B cell (primary cell): ENCODE data around the gene THSD7A. TPM values are rescaled to one million over a fixed set of nuclear protein-coding genes. Genes with fewer than 3 reads are reported as not detected.

Experiments
- ATAC-seq: fragments of 200-7000 bp; cut with Tn5 transposase; one replicate; pipeline ENCODE4 v1.10.0; 2021; ENCODE audit warnings: low read depth, mild to moderate bottlenecking, moderate number of reproducible peaks, moderate library complexity
- CTCF ChIA-PET: fragments of 350-600 bp; sonication (Branson Sonifier 250); formaldehyde crosslinking; loops from one replicate; lab custom pipeline; 2021; ENCODE audit warnings: antibody characterized with exemption, inconsistent platforms; lab: Charles Lee
- POLR2A ChIA-PET: fragments of 350-600 bp; sonication (Branson Sonifier 250); formaldehyde crosslinking; loops from one replicate; lab custom pipeline; 2021; ENCODE audit warnings: antibody characterized with exemption; lab: Charles Lee
- DNase-seq: peaks from one replicate; pipeline ENCODE4 v3.0.0; 2013
- H2AFZ ChIP-seq: 2 replicates; pipeline ENCODE4 v1.6.1; 2012; ENCODE audit warnings: mild to moderate bottlenecking, low read depth, low read length; ENCODE audit not compliant: insufficient read depth, poor library complexity, severe bottlenecking
- H3K27ac ChIP-seq, 2 donors: 1 replicate in 1 of 2; 2 replicates in 1 of 2; pipeline ENCODE4 v1.5.1; 2012 to 2013; ENCODE audit warnings: low read length in 2 of 2, mild to moderate bottlenecking in 2 of 2, moderate library complexity in 1 of 2
- H3K27me3 ChIP-seq, 4 experiments: fragments of 200-600 bp in 1 of 4; sonication (generic) in 1 of 4; replicated peaks in 1 of 4; 1 replicate in 2 of 4; 2 replicates in 2 of 4; pipeline versions ENCODE4 v1.6.1 to v1.7.0; 2013 to 2016; ENCODE audit warnings: low read length in 3 of 4, mild to moderate bottlenecking in 2 of 4, mixed read lengths in 1 of 4, moderate library complexity in 1 of 4; ENCODE audit not compliant: insufficient read depth in 4 of 4, control insufficient read depth in 3 of 4; ENCODE audit errors: control extremely low read depth in 1 of 4
- H3K36me3 ChIP-seq, 2 experiments: replicated peaks in 1 of 2; 1 replicate in 1 of 2; 2 replicates in 1 of 2; pipeline versions ENCODE4 v1.6.1 to v1.7.1; 2013; ENCODE audit warnings: low read length in 1 of 2; ENCODE audit not compliant: insufficient read depth in 2 of 2, control insufficient read depth in 1 of 2; ENCODE audit errors: control extremely low read depth in 1 of 2, extremely low read depth in 1 of 2
- H3K4me1 ChIP-seq, 2 donors: fragments of 200-600 bp in 1 of 2; sonication (generic) in 1 of 2; 1 replicate in 1 of 2; 2 replicates in 1 of 2; pipeline versions ENCODE4 v1.5.1 to v1.6.1; 2013 to 2017; ENCODE audit warnings: low read length in 2 of 2; ENCODE audit not compliant: control insufficient read depth in 2 of 2, insufficient read depth in 2 of 2
- H3K4me2 ChIP-seq: replicated peaks from 2 replicates; pipeline ENCODE3; 2012; ENCODE audit warnings: mild to moderate bottlenecking, low read depth, low read length; ENCODE audit not compliant: poor library complexity, severe bottlenecking
- H3K4me3 ChIP-seq, 5 experiments: fragments of 200-600 bp in 1 of 5; sonication (generic) in 1 of 5; 1 replicate in 3 of 5; 2 replicates in 2 of 5; pipeline versions ENCODE4 v1.5.1 to v1.7.0; 2011 to 2016; ENCODE audit warnings: low read length in 4 of 5, mild to moderate bottlenecking in 4 of 5, low read depth in 2 of 5, control low read depth in 1 of 5, moderate library complexity in 1 of 5; ENCODE audit not compliant: insufficient read depth in 1 of 5; ENCODE audit errors: control extremely low read depth in 1 of 5, extremely low read depth in 1 of 5
- H3K79me2 ChIP-seq: fragments of 200-600 bp; sonication (generic); one replicate; pipeline ENCODE4 v1.6.0; 2016; ENCODE audit warnings: low read length; ENCODE audit not compliant: control insufficient read depth, insufficient read depth
- H3K9ac ChIP-seq: fragments of 200-600 bp; sonication (generic); 2 replicates; pipeline ENCODE4 v1.6.1; 2017; ENCODE audit warnings: mild to moderate bottlenecking, low read length, moderate library complexity
- H3K9me3 ChIP-seq, 3 donors: one replicate each; pipeline versions ENCODE4 v1.6.1 to v1.7.1; 2013; ENCODE audit warnings: low read length in 2 of 3; ENCODE audit not compliant: control insufficient read depth in 2 of 3, insufficient read depth in 1 of 3; ENCODE audit errors: control extremely low read depth in 1 of 3
- H4K20me1 ChIP-seq: 2 replicates; pipeline ENCODE4 v1.6.0; 2012; ENCODE audit warnings: mild to moderate bottlenecking, low read length; ENCODE audit not compliant: insufficient read depth, control insufficient read depth, poor library complexity, severe bottlenecking
- H3K27ac Mint-ChIP-seq: one replicate; pipeline ENCODE4 v1.8.0; 2021; ENCODE audit warnings: mixed read lengths
- H3K27me3 Mint-ChIP-seq: one replicate; pipeline ENCODE4 v1.8.0; 2021; ENCODE audit warnings: mixed read lengths
- H3K4me1 Mint-ChIP-seq: one replicate; pipeline ENCODE4 v1.8.0; 2021; ENCODE audit warnings: mixed read lengths
- H3K4me3 Mint-ChIP-seq: one replicate; pipeline ENCODE4 v1.8.0; 2021; ENCODE audit warnings: mixed read lengths
- H3K9me3 Mint-ChIP-seq: one replicate; pipeline ENCODE4 v1.8.0; 2022; ENCODE audit warnings: mixed read lengths; ENCODE audit not compliant: insufficient read depth
- EZH2 ChIP-seq: IDR thresholded peaks from 2 replicates; pipeline ENCODE4 v1.6.1; 2012; ENCODE audit warnings: borderline replicate concordance, low read depth, mild to moderate bottlenecking, moderate library complexity, low read length; ENCODE audit not compliant: insufficient read depth, poor library complexity, severe bottlenecking
- WGBS: methylation state at CpG from one replicate; pipeline ENCODE4 v1.1.5; 2013; ENCODE audit warnings: missing lambda C conversion rate; ENCODE audit not compliant: insufficient coverage; 5-methylcytosine and 5-hydroxymethylcytosine counted together
- intact Hi-C: fragments of 100-400 bp; cut with micrococcal nuclease; formaldehyde crosslinking; loops from one replicate; pipeline ENCODE4 v1.10.0; 2022
- polyA plus RNA-seq: library from polyadenylated mRNA; depleted of rRNA; stranded (reverse); fragments of >200 nt; gene quantifications from 2 replicates; pipeline ENCODE4 v1.2.3, GENCODE V29; 2012
- total RNA-seq, 2 donors: library from RNA; stranded (reverse); fragments of 120-200 nt in 1 of 2; gene quantifications; 1 replicate in 1 of 2; 2 replicates in 1 of 2; pipeline versions ENCODE4 v1.2.3 to v1.2.4, GENCODE V29; 2013 to 2022
- TF ChIP-seq, protein P1 (sequence below): fragments of 200-600 bp; IDR thresholded peaks from one replicate; pipeline ENCODE4 v1.8.0; 2022; ENCODE audit warnings: antibody characterized with exemption, mild to moderate bottlenecking

THSD7A gene
- total and polyA plus RNA-seq, 2 donors (not counting 1 experiment from before 2014, with no cell fraction given), result not detected

DNA sequence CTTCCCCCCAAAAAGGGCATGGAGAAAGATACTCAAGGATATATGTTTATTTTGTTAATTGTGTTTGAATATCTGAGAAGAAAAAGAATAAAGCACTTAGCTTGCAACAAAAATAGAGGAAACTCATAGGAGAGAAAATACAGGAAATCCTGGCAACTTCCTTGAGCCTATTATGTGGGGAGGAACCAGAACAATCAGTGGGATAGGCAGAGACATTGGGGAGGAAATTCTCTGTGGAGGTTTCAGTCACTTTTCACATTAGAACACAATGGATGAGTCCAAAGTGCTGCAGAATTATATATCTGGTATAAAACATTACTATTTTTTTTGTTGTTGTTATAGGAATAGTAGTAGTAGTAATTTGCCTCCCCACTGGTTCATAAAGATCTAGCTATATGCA is 240.1 kb downstream of the THSD7A start:
- Histone ChIP-seq H3K27ac (no peak overlapping the region), H3K27me3 (no peaks in the 10 kb centered on the region), H4K20me1 (no peaks in the 10 kb centered on the region), H3K4me3 (no peak overlapping the region), H3K4me1 (no peaks in the 10 kb centered on the region), H3K79me2 (no peaks in the 10 kb centered on the region), H3K9ac (no peak overlapping the region), H3K9me3 (no peaks in the 10 kb centered on the region), H2AFZ (no peak overlapping the region), H3K4me2 (no peak overlapping the region), H3K36me3 (no peaks in the 10 kb centered on the region)
- H3K27me3 Mint-ChIP-seq, result no peaks in the 10 kb centered on the region
- no peak overlapping the region for H3K27ac Mint-ChIP-seq
- ChIA-PET POLR2A (no interaction called here), CTCF (no interaction called here)
- no peaks in the 10 kb centered on the region for H3K4me1 Mint-ChIP-seq
- DNase-seq, result no peak
- no peak for TF ChIP-seq EZH2
- TF ChIP-seq, protein P1, sequence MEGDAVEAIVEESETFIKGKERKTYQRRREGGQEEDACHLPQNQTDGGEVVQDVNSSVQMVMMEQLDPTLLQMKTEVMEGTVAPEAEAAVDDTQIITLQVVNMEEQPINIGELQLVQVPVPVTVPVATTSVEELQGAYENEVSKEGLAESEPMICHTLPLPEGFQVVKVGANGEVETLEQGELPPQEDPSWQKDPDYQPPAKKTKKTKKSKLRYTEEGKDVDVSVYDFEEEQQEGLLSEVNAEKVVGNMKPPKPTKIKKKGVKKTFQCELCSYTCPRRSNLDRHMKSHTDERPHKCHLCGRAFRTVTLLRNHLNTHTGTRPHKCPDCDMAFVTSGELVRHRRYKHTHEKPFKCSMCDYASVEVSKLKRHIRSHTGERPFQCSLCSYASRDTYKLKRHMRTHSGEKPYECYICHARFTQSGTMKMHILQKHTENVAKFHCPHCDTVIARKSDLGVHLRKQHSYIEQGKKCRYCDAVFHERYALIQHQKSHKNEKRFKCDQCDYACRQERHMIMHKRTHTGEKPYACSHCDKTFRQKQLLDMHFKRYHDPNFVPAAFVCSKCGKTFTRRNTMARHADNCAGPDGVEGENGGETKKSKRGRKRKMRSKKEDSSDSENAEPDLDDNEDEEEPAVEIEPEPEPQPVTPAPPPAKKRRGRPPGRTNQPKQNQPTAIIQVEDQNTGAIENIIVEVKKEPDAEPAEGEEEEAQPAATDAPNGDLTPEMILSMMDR, result no peak
- H3K4me3 Mint-ChIP-seq, result no peak overlapping the region
- H3K9me3 Mint-ChIP-seq, result no peaks in the 10 kb centered on the region
- intact Hi-C loops, result no loop called here
- no peak for ATAC-seq

DNA sequence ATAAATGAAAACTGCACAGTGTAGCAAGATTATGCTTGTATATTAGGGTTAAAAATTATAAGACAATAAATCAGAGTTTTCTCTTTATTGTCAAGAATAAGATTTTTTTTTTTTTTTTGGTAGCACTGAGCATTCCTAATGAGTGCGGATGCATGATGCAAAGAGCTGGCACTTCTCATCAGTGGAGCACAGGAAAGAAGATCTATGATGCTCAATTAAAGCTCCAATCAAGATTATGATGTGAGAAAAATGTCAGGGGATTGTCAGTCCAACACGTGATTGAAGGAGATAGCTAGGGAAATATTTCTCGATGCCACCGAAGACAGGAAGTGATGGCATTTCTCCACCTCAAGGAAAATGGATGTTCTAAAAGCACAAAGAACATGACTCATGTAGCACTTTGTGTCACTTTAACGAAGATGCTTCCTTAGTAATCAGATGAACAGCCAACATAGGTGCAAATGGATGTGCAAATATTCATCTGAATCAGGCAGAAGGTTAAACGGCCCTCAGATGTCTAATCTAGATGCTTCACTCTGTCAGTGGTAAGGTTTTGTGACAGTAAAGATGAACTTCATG is 240.9 kb downstream of the THSD7A start:
- H4K20me1 ChIP-seq, result no peaks in the 10 kb centered on the region
- H2AFZ ChIP-seq, result no peak overlapping the region
- H3K4me2 ChIP-seq, result no peak overlapping the region
- 89% methylated on average over 3 of the region's 6 CpGs for WGBS
- Mint-ChIP-seq H3K4me1 (no peaks in the 10 kb centered on the region), H3K4me3 (no peak overlapping the region), H3K27ac (no peak overlapping the region), H3K9me3 (no peaks in the 10 kb centered on the region), H3K27me3 (no peaks in the 10 kb centered on the region)
- ATAC-seq (no peak), DNase-seq (no peak)
- H3K27ac ChIP-seq, result no peak overlapping the region
- H3K36me3 ChIP-seq, result no peaks in the 10 kb centered on the region
- H3K9ac ChIP-seq, result no peak overlapping the region
- no peak overlapping the region for H3K4me3 ChIP-seq
- CTCF ChIA-PET, result no interaction called here
- no peaks in the 10 kb centered on the region for H3K79me2 ChIP-seq
- TF ChIP-seq EZH2, result no peak
- TF ChIP-seq, protein P1, result no peak
- POLR2A ChIA-PET, result no interaction called here
- intact Hi-C loops, result no loop called here
- H3K27me3 ChIP-seq, result no peaks in the 10 kb centered on the region
- H3K4me1 ChIP-seq, result no peaks in the 10 kb centered on the region
- no peaks in the 10 kb centered on the region for H3K9me3 ChIP-seq
